ENCODE results near the gene SOX12. TPM values are rescaled to one million over a fixed set of nuclear protein-coding genes. Genes with fewer than 3 reads are reported as not detected.

SOX12 gene
- total RNA-seq, 1 donor from 2014 or later, result 11.2 TPM

Other genes starting within 250 kb of the SOX12 start
- gene DEFB125, start 237.9 kb upstream of the SOX12 start, total RNA-seq, result not detected in 2 replicates
- not detected in 2 replicates for gene DEFB126, start 183.0 kb upstream of the SOX12 start, total RNA-seq
- gene DEFB127, start 168.1 kb upstream of the SOX12 start, total RNA-seq, result not detected in 2 replicates
- gene DEFB128, start 135.8 kb upstream of the SOX12 start, total RNA-seq, result not detected in 2 replicates
- not detected in 2 replicates for gene DEFB129, start 98.3 kb upstream of the SOX12 start, total RNA-seq
- gene DEFB132, start 67.8 kb upstream of the SOX12 start, total RNA-seq, result not detected in 2 replicates
- gene C20orf96, start 34.8 kb upstream of the SOX12 start, total RNA-seq, result 5.7 and 6.7 TPM in 2 replicates
- gene ZCCHC3, start 28.0 kb upstream of the SOX12 start, total RNA-seq, result 23.7 and 24.6 TPM in 2 replicates
- 5.1 and 7.0 TPM in 2 replicates for gene NRSN2, start 21.6 kb downstream of the SOX12 start, total RNA-seq
- 39.3 and 41.1 TPM in 2 replicates for gene TRIB3, start 55.2 kb downstream of the SOX12 start, total RNA-seq
- gene RBCK1, start 82.7 kb downstream of the SOX12 start, total RNA-seq, result 128 and 135 TPM in 2 replicates
- gene TBC1D20, start 137.0 kb downstream of the SOX12 start, total RNA-seq, result 34.3 and 35.4 TPM in 2 replicates
- 179 TPM in 2 replicates for gene CSNK2A1, start 218.2 kb downstream of the SOX12 start, total RNA-seq